Natural killer cell (primary cell): ENCODE data around the gene CXCL17. TPM values are rescaled to one million over a fixed set of nuclear protein-coding genes. Genes with fewer than 3 reads are reported as not detected.
"Not testable (repeated sequence)": the region's sequence is repeated elsewhere in the genome, so short reads cannot be mapped to it uniquely, and the experiment has no call there.

Source experiments
- ATAC-seq, 3 donors: fragments of 150-1000 bp in 2 of 3; fragments of 200-7000 bp in 1 of 3; cut with Tn5 transposase; 1 replicate in 1 of 3; 2 replicates in 2 of 3; pipeline ENCODE4 v1.10.0; 2021; ENCODE audit warnings: mild to moderate bottlenecking in 2 of 3, moderate library complexity in 2 of 3
- DNase-seq, 2 donors: peaks; one replicate each; pipeline versions ENCODE4 v3.0.0 to v3.0.0-alpha.2; 2013 to 2021; ENCODE audit warnings: mixed read lengths in 1 of 2
- H3K27ac ChIP-seq: one replicate; pipeline ENCODE4 v1.5.1; 2013; ENCODE audit warnings: mild to moderate bottlenecking, low read length
- H3K27me3 ChIP-seq: one replicate; pipeline ENCODE4 v1.6.1; 2013; ENCODE audit warnings: low read length; ENCODE audit not compliant: control insufficient read depth, insufficient read depth
- H3K36me3 ChIP-seq: one replicate; pipeline ENCODE4 v1.6.1; 2013; ENCODE audit warnings: low read length; ENCODE audit not compliant: control insufficient read depth, insufficient read depth
- H3K4me1 ChIP-seq: one replicate; pipeline ENCODE4 v1.6.1; 2013; ENCODE audit warnings: low read length; ENCODE audit not compliant: control insufficient read depth, insufficient read depth
- H3K4me3 ChIP-seq: one replicate; pipeline ENCODE4 v1.5.1; 2013; ENCODE audit warnings: low read length
- H3K9me3 ChIP-seq: one replicate; pipeline ENCODE4 v1.6.1; 2013; ENCODE audit warnings: low read length; ENCODE audit not compliant: control insufficient read depth, insufficient read depth
- H3K27ac Mint-ChIP-seq, 2 donors: one replicate each; pipeline ENCODE4 v1.8.0; 2022; ENCODE audit warnings: mild to moderate bottlenecking in 2 of 2, mixed read lengths in 2 of 2, moderate library complexity in 1 of 2
- H3K27me3 Mint-ChIP-seq, 2 donors: one replicate each; pipeline ENCODE4 v1.8.0; 2022; ENCODE audit warnings: low read depth in 2 of 2, mixed read lengths in 2 of 2
- H3K36me3 Mint-ChIP-seq: one replicate; pipeline ENCODE4 v1.8.0; 2022; ENCODE audit warnings: mixed read lengths
- H3K4me1 Mint-ChIP-seq, 2 donors: one replicate each; pipeline ENCODE4 v1.8.0; 2022; ENCODE audit warnings: mixed read lengths in 2 of 2
- H3K4me3 Mint-ChIP-seq: one replicate; pipeline ENCODE4 v1.8.0; 2022; ENCODE audit warnings: mild to moderate bottlenecking, moderate library complexity, mixed read lengths
- H3K9me3 Mint-ChIP-seq, 2 donors: one replicate each; pipeline ENCODE4 v1.8.0; 2022; ENCODE audit warnings: mixed read lengths in 2 of 2
- WGBS: methylation state at CpG from one replicate; pipeline ENCODE4 v1.1.7; 2013; ENCODE audit warnings: missing lambda C conversion rate; ENCODE audit not compliant: insufficient coverage; 5-methylcytosine and 5-hydroxymethylcytosine counted together
- intact Hi-C: fragments of 100-400 bp; cut with micrococcal nuclease; formaldehyde crosslinking; loops from one replicate; pipeline ENCODE4 v1.14.2; 2022
- total RNA-seq, 4 donors: library from RNA; stranded (reverse); fragments of 120-200 nt in 1 of 4; gene quantifications; one replicate each; pipeline versions ENCODE4 v1.2.3 to v1.2.4, GENCODE V29; 2013 to 2022
- TF ChIP-seq, protein P1 (sequence below): fragments of 200-600 bp; IDR thresholded peaks from one replicate; pipeline ENCODE4 v1.8.0; 2022; ENCODE audit warnings: antibody characterized with exemption

Gene CXCL17
- total RNA-seq, 3 donors from 2014 or later (not counting 1 experiment from before 2014, with no cell fraction given): not detected

GRCh38 chr19:42455086-42455485 is 12.3 kb upstream of the CXCL17 start:
- TF ChIP-seq, protein P1, sequence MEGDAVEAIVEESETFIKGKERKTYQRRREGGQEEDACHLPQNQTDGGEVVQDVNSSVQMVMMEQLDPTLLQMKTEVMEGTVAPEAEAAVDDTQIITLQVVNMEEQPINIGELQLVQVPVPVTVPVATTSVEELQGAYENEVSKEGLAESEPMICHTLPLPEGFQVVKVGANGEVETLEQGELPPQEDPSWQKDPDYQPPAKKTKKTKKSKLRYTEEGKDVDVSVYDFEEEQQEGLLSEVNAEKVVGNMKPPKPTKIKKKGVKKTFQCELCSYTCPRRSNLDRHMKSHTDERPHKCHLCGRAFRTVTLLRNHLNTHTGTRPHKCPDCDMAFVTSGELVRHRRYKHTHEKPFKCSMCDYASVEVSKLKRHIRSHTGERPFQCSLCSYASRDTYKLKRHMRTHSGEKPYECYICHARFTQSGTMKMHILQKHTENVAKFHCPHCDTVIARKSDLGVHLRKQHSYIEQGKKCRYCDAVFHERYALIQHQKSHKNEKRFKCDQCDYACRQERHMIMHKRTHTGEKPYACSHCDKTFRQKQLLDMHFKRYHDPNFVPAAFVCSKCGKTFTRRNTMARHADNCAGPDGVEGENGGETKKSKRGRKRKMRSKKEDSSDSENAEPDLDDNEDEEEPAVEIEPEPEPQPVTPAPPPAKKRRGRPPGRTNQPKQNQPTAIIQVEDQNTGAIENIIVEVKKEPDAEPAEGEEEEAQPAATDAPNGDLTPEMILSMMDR: no peak
- 100% methylated on average over 1 of the region's 2 CpGs for WGBS
- H3K9me3 Mint-ChIP-seq: no peaks in the 10 kb centered on the region
- no peaks in the 10 kb centered on the region for H3K36me3 Mint-ChIP-seq
- Histone ChIP-seq H3K27me3 (no peaks in the 10 kb centered on the region), H3K27ac (no peak overlapping the region), H3K36me3 (no peaks in the 10 kb centered on the region), H3K9me3 (no peaks in the 10 kb centered on the region), H3K4me3 (no peak overlapping the region), H3K4me1 (peaks cover 4% of the 10 kb centered on the region)
- intact Hi-C loops: no loop called here
- H3K4me3 Mint-ChIP-seq: no peak overlapping the region
- ATAC-seq (no peak), DNase-seq (no peak)
- peaks cover 5 to 12% of the 10 kb centered on the region in 2 donors for H3K4me1 Mint-ChIP-seq
- peaks cover 6 to 10% of the 10 kb centered on the region in 2 donors for H3K27me3 Mint-ChIP-seq
- H3K27ac Mint-ChIP-seq: no peak overlapping the region

- Histone ChIP-seq H3K36me3 (no peaks in the 10 kb centered on the region), H3K27me3 (no peaks in the 10 kb centered on the region), H3K27ac (no peak overlapping the region), H3K4me3 (no peak overlapping the region), H3K4me1 (peaks cover 12% of the 10 kb centered on the region), H3K9me3 (no peaks in the 10 kb centered on the region)
- ATAC-seq (peak in 1 of 3 donors; percentile 25), DNase-seq (no peak)
- TF ChIP-seq, protein P1: no peak
- Mint-ChIP-seq H3K4me3 (no peak overlapping the region), H3K4me1 (peaks cover 5 to 10% of the 10 kb centered on the region in 2 donors), H3K27ac (no peak overlapping the region), H3K36me3 (no peaks in the 10 kb centered on the region), H3K27me3 (peaks cover 6 to 10% of the 10 kb centered on the region in 2 donors), H3K9me3 (no peaks in the 10 kb centered on the region)
- 26% methylated on average over 3 of the region's 4 CpGs for WGBS
- intact Hi-C loops: no loop called here
These were observed 9.8 kb upstream of the CXCL17 start for GRCh38 chr19:42452590-42452989.

DNA sequence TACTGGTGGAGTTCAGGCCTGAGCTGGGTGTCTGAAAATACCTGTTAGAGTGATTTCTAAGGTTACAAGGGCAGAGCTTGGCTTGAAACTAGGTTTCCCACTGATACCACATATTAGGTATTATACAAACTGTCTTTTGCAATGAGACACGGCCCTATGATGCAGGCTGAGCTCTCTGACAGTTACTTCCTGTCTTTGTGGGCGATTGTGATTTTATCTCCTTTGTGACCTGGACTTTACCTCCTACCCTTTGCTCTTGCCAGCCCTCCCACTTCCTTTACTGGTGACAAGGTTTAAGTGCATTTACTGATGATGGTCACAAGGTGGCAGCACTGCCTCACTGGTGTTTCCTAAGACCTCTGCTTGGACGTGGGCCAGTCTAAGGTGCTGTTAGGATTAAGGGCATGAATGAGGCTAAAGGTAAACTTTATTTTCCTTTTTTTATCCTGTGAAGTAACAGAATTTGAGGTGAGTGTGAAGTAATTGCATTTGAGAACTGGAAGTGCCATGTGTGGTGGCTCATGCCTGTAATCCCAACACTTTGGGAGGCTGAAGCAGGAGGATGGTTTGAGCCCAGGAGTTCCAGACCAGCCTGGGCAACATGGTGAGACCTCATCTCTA is 7.7 kb upstream of the CXCL17 start:
- intact Hi-C loops: loop anchor here (1.0 to 2.0 kb wide), 2 partner anchors 79 to 146 kb away; no protein-coding TSS in a partner anchor
- peak; percentile 95 to 98 (median 97) for ATAC-seq
- Mint-ChIP-seq H3K4me3 (no peak overlapping the region), H3K9me3 (no peaks in the 10 kb centered on the region), H3K27ac (no peak overlapping the region), H3K4me1 (peaks cover 5 to 6% of the 10 kb centered on the region in 2 donors), H3K27me3 (peaks cover 6 to 10% of the 10 kb centered on the region in 2 donors), H3K36me3 (no peaks in the 10 kb centered on the region)
- H3K9me3 ChIP-seq: no peaks in the 10 kb centered on the region
- H3K36me3 ChIP-seq: no peaks in the 10 kb centered on the region
- no peak overlapping the region for H3K4me3 ChIP-seq
- WGBS: 0% methylated on average over 3 of the region's 3 CpGs
- H3K4me1 ChIP-seq: peaks cover 12% of the 10 kb centered on the region
- peak; percentile 65 to 97 for DNase-seq
- TF ChIP-seq, protein P1: peak; percentile 83
- H3K27me3 ChIP-seq: no peaks in the 10 kb centered on the region
- peak overlapping the region; percentile 82 for H3K27ac ChIP-seq

- H3K27me3 Mint-ChIP-seq: peaks cover 6 to 10% of the 10 kb centered on the region in 2 donors
- H3K27me3 ChIP-seq, H3K9me3 ChIP-seq, H3K4me1 Mint-ChIP-seq, intact Hi-C loops, DNase-seq, H3K4me3 ChIP-seq, ATAC-seq, H3K9me3 Mint-ChIP-seq, H3K27ac Mint-ChIP-seq, H3K36me3 Mint-ChIP-seq, H3K27ac ChIP-seq, H3K4me3 Mint-ChIP-seq, H3K36me3 ChIP-seq: not testable (repeated sequence)
- 90% methylated on average over 5 of the region's 5 CpGs for WGBS
- H3K4me1 ChIP-seq: peaks cover 12% of the 10 kb centered on the region
These were observed 5.6 kb upstream of the CXCL17 start for GRCh38 chr19:42448306-42448705.
